NCI-H1417 (cell line): ENCODE measurements around the gene TMEM31.
"Not testable (repeated sequence)": the region's sequence is repeated elsewhere in the genome, so short reads cannot be mapped to it uniquely, and the experiment has no call there.

ENCODE experiments used
- DNase-seq, 3 experiments: peaks; one replicate each; lab custom pipeline; 2025; lab: John Stamatoyannopoulos, UW

TMEM31 gene

GRCh38 chrX:103726477-103726876 is 15.8 kb downstream of the TMEM31 start:
- peak in 2 of 3 experiments; percentile 30 to 33 for DNase-seq

GRCh38 chrX:103727115-103727514 is 16.4 kb downstream of the TMEM31 start:
- no peak for DNase-seq

GRCh38 chrX:103729015-103729414 is 18.3 kb downstream of the TMEM31 start:
- no peak for DNase-seq

- DNase-seq = no peak
Observed at GRCh38 chrX:103730147-103730795, 19.6 kb downstream of the TMEM31 start.

- no peak for DNase-seq
Observed at GRCh38 chrX:103730796-103731493, 20.2 kb downstream of the TMEM31 start.

- no peak for DNase-seq
Observed at GRCh38 chrX:103733017-103733416, 22.3 kb downstream of the TMEM31 start.

- peak in 2 of 3 experiments; percentile 37 to 71 for DNase-seq
Observed at GRCh38 chrX:103734125-103734760, 23.5 kb downstream of the TMEM31 start.

- no peak for DNase-seq
Observed at GRCh38 chrX:103737696-103738095, 27.0 kb downstream of the TMEM31 start.

GRCh38 chrX:103739421-103739820 is 28.7 kb downstream of the TMEM31 start:
- no peak for DNase-seq

GRCh38 chrX:103741879-103742278 is 31.2 kb downstream of the TMEM31 start:
- DNase-seq = no peak

- DNase-seq = no peak
Observed at GRCh38 chrX:103742339-103742738, 31.6 kb downstream of the TMEM31 start.

GRCh38 chrX:103747163-103747562 is 36.5 kb downstream of the TMEM31 start:
- no peak for DNase-seq

- no peak for DNase-seq
Observed at GRCh38 chrX:103754401-103754800, 43.7 kb downstream of the TMEM31 start.

- peak in 1 of 3 experiments; percentile 42 for DNase-seq
Observed at GRCh38 chrX:103756736-103757135, 46.0 kb downstream of the TMEM31 start.

- DNase-seq = no peak
Observed at GRCh38 chrX:103758555-103758954, 47.8 kb downstream of the TMEM31 start.

- DNase-seq = not testable (repeated sequence)
Observed at GRCh38 chrX:103763541-103763940, 52.8 kb downstream of the TMEM31 start.
